Hepatocyte (in vitro differentiated cells): Measurements from ENCODE around the gene BTG1. TPM values are rescaled to one million over a fixed set of nuclear protein-coding genes. Genes with fewer than 3 reads are reported as not detected.

Experiments
- DNase-seq: peaks from one replicate; pipeline ENCODE4 v3.0.0-alpha.2; 2016; ENCODE audit warnings: low spot score
- H2AFZ ChIP-seq: fragments of 200-600 bp; sonication (generic); 2 replicates; pipeline ENCODE4 v1.6.0; 2016; ENCODE audit warnings: antibody characterized with exemption, mild to moderate bottlenecking
- H3K27ac ChIP-seq: fragments of 200-600 bp; sonication (generic); 2 replicates; pipeline ENCODE4 v1.5.1; 2016; ENCODE audit warnings: mild to moderate bottlenecking
- H3K27me3 ChIP-seq: fragments of 200-600 bp; sonication (generic); 2 replicates; pipeline ENCODE4 v1.6.1; 2016
- H3K36me3 ChIP-seq: fragments of 200-600 bp; sonication (generic); replicated peaks from 2 replicates; pipeline ENCODE4 v1.5.1; 2016; ENCODE audit warnings: low read depth; ENCODE audit not compliant: insufficient read depth
- H3K4me1 ChIP-seq: fragments of 200-600 bp; sonication (generic); 2 replicates; pipeline ENCODE4 v1.5.1; 2016; ENCODE audit warnings: mild to moderate bottlenecking, moderate library complexity; ENCODE audit not compliant: insufficient read depth
- H3K4me2 ChIP-seq: fragments of 200-600 bp; sonication (generic); 2 replicates; pipeline ENCODE4 v1.6.0; 2016
- H3K4me3 ChIP-seq: fragments of 200-600 bp; sonication (generic); 2 replicates; pipeline ENCODE4 v1.5.1; 2016; ENCODE audit warnings: mild to moderate bottlenecking
- H3K79me2 ChIP-seq: fragments of 200-600 bp; sonication (generic); 2 replicates; pipeline ENCODE4 v1.6.0; 2017; ENCODE audit warnings: mild to moderate bottlenecking
- H3K9me2 ChIP-seq: fragments of 200-600 bp; sonication (generic); replicated peaks from 2 replicates; pipeline ENCODE4 v1.6.0; 2017; ENCODE audit warnings: mild to moderate bottlenecking; ENCODE audit not compliant: insufficient read depth
- H3K9me3 ChIP-seq: fragments of 200-600 bp; sonication (generic); 2 replicates; pipeline ENCODE4 v1.5.1; 2016; ENCODE audit warnings: low read depth, mild to moderate bottlenecking
- H4K20me1 ChIP-seq: fragments of 200-600 bp; sonication (generic); 2 replicates; pipeline ENCODE4 v1.6.0; 2016; ENCODE audit warnings: mild to moderate bottlenecking; ENCODE audit not compliant: insufficient read depth, poor library complexity, severe bottlenecking
- EZH2 ChIP-seq: fragments of 200-600 bp; sonication (generic); IDR thresholded peaks from 2 replicates; pipeline ENCODE4 v1.6.1; 2016; ENCODE audit warnings: antibody characterized with exemption, mild to moderate bottlenecking, borderline replicate concordance
- EZH2phosphoT487 ChIP-seq: fragments of 200-600 bp; sonication (generic); IDR thresholded peaks from one replicate; pipeline ENCODE4 v1.6.1; 2018; ENCODE audit warnings: antibody characterized with exemption, mild to moderate bottlenecking, low read depth, moderate library complexity; ENCODE audit not compliant: unreplicated experiment, severe bottlenecking
- WGBS: methylation state at CpG from one replicate; pipeline ENCODE4 v1.1.6; 2016; ENCODE audit warnings: low lambda C conversion rate; ENCODE audit errors: missing lambda C conversion rate; 5-methylcytosine and 5-hydroxymethylcytosine counted together
- polyA plus RNA-seq: library from polyadenylated mRNA; unstranded; fragments of >200 nt; fragmentation: Nextera tagmentation; extraction: Ambion mirVana; gene quantifications from 2 replicates; pipeline ENCODE4 v1.2.1, GENCODE V29; 2016
- total RNA-seq: library from RNA; depleted of rRNA; stranded (reverse); fragments of >200 nt; gene quantifications from 2 replicates; pipeline ENCODE4 v1.2.3, GENCODE V29; 2014
- TF ChIP-seq, protein P1 (sequence below): fragments of 200-600 bp; sonication (generic); IDR thresholded peaks from 2 replicates; pipeline ENCODE4 v1.5.1; 2016; ENCODE audit warnings: antibody characterized with exemption, mild to moderate bottlenecking; ENCODE audit not compliant: poor library complexity

Gene BTG1
- total and polyA plus RNA-seq, 2 experiments from 2014 or later = 72.0 to 146 TPM

DNA sequence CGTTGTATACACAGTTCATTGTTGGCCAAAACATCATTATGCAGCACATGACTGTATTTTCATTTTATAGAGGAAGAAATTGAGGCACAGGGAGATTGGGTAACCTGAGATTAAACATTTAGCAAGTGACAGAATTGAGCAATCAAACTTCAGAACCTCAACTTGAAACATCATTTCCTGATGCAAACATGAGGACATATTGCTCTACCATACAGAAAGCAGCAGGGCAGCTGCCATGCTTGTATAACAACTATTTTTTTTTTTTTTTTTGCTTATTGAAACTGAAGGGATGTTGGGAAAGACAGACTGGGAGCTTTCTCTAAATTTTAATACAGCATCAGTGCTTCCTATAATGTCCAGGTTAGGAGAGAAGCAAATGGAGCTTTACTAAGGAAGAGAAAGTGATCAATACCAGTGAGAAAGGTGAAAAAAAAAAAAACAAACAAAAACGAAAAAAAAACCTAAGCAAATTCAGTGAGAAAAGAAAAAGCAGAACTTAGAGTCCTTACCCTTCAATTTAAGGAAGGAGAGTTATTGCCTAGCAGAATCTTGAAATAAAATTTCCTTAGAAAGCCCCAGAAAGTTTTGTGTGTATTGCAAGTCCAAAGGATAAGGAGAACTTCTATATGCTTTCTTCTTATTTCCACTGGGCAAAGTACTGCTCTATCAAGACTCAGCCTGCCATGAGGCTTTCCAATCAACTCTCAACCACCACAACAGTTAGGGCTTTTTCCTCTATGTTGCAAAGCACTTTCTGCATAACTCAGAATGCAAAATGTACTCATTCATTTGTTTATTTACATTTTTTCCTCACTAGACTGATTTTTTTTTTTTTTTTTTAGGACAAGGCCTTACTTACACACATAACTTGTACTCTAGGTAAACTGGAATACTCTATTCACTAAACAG, 21.6 kb downstream of the BTG1 start:
- Histone ChIP-seq H4K20me1 (no peaks in the 10 kb centered on the region), H2AFZ (no peak overlapping the region), H3K9me3 (peaks cover 4% of the 10 kb centered on the region), H3K36me3 (no peaks in the 10 kb centered on the region), H3K27ac (no peak overlapping the region), H3K4me2 (no peak overlapping the region), H3K79me2 (peaks cover 36% of the 10 kb centered on the region), H3K27me3 (no peaks in the 10 kb centered on the region), H3K4me1 (no peaks in the 10 kb centered on the region), H3K9me2 (no peaks in the 10 kb centered on the region), H3K4me3 (no peak overlapping the region)
- TF ChIP-seq, protein P1, sequence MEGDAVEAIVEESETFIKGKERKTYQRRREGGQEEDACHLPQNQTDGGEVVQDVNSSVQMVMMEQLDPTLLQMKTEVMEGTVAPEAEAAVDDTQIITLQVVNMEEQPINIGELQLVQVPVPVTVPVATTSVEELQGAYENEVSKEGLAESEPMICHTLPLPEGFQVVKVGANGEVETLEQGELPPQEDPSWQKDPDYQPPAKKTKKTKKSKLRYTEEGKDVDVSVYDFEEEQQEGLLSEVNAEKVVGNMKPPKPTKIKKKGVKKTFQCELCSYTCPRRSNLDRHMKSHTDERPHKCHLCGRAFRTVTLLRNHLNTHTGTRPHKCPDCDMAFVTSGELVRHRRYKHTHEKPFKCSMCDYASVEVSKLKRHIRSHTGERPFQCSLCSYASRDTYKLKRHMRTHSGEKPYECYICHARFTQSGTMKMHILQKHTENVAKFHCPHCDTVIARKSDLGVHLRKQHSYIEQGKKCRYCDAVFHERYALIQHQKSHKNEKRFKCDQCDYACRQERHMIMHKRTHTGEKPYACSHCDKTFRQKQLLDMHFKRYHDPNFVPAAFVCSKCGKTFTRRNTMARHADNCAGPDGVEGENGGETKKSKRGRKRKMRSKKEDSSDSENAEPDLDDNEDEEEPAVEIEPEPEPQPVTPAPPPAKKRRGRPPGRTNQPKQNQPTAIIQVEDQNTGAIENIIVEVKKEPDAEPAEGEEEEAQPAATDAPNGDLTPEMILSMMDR = no peak
- TF ChIP-seq EZH2 (no peak), EZH2phosphoT487 (no peak)
- no peak for DNase-seq
- WGBS = 88% methylated on average over 2 of the region's 2 CpGs

GRCh38 chr12:92122941-92123779, 22.5 kb downstream of the BTG1 start:
- no peak for DNase-seq
- Histone ChIP-seq H4K20me1 (no peaks in the 10 kb centered on the region), H3K27ac (no peak overlapping the region), H2AFZ (no peak overlapping the region), H3K36me3 (no peaks in the 10 kb centered on the region), H3K4me1 (no peaks in the 10 kb centered on the region), H3K9me2 (no peaks in the 10 kb centered on the region), H3K9me3 (peaks cover 4% of the 10 kb centered on the region), H3K79me2 (peaks cover 28% of the 10 kb centered on the region), H3K4me2 (no peak overlapping the region), H3K27me3 (no peaks in the 10 kb centered on the region), H3K4me3 (no peak overlapping the region)
- WGBS = 88% methylated on average over 4 of the region's 4 CpGs
- TF ChIP-seq EZH2 (no peak), EZH2phosphoT487 (no peak)
- TF ChIP-seq, protein P1 = no peak

GRCh38 chr12:92121826-92122225, 23.8 kb downstream of the BTG1 start:
- H3K4me2 ChIP-seq = no peak overlapping the region
- TF ChIP-seq EZH2phosphoT487 (no peak), EZH2 (no peak)
- TF ChIP-seq, protein P1 = no peak
- H4K20me1 ChIP-seq = no peaks in the 10 kb centered on the region
- H3K9me2 ChIP-seq = no peaks in the 10 kb centered on the region
- DNase-seq = no peak
- peaks cover 4% of the 10 kb centered on the region for H3K9me3 ChIP-seq
- H2AFZ ChIP-seq = no peak overlapping the region
- no peaks in the 10 kb centered on the region for H3K36me3 ChIP-seq
- H3K27ac ChIP-seq = no peak overlapping the region
- peaks cover 19% of the 10 kb centered on the region for H3K79me2 ChIP-seq
- H3K27me3 ChIP-seq = no peaks in the 10 kb centered on the region
- H3K4me3 ChIP-seq = no peak overlapping the region
- H3K4me1 ChIP-seq = no peaks in the 10 kb centered on the region
